ENCODE results near the gene ATOX1. TPM values are rescaled to one million over a fixed set of nuclear protein-coding genes. Genes with fewer than 3 reads are reported as not detected.

Gene ATOX1
- total and polyA plus RNA-seq, 2 donors (not counting 1 experiment from before 2014, with no cell fraction given): 37.3 to 43.6 TPM

- Histone ChIP-seq H2AFZ (ENCODE audit: insufficient read depth, low read depth, low read length, poor library complexity, severe bottlenecking) (peak overlapping the region; percentile 97), H3K79me2 (ENCODE audit: control insufficient read depth, insufficient read depth, low read length) (peaks cover 61% of the 10 kb centered on the region), H3K9ac (ENCODE audit: low read length) (peak overlapping the region; percentile 79), H3K27me3 (replicated peaks in 1 of 4; ENCODE audit: control extremely low read depth in 1 of 4, control insufficient read depth in 3 of 4, insufficient read depth in 4 of 4, low read length in 3 of 4) (no peaks in the 10 kb centered on the region), H3K4me1 (ENCODE audit: control insufficient read depth in 2 of 2, insufficient read depth in 2 of 2, low read length in 2 of 2) (peaks cover 22 to 29% of the 10 kb centered on the region in 2 donors), H3K9me3 (ENCODE audit: control extremely low read depth in 1 of 3, control insufficient read depth in 2 of 3, insufficient read depth in 1 of 3, low read length in 2 of 3) (no peaks in the 10 kb centered on the region), H3K36me3 (replicated peaks in 1 of 2; ENCODE audit: control extremely low read depth in 1 of 2, control insufficient read depth in 1 of 2, extremely low read depth in 1 of 2, insufficient read depth in 2 of 2, low read length in 1 of 2) (peaks cover 4 to 6% of the 10 kb centered on the region in 2 experiments), H4K20me1 (ENCODE audit: control insufficient read depth, insufficient read depth, low read length, poor library complexity, severe bottlenecking) (no peaks in the 10 kb centered on the region), H3K4me3 (ENCODE audit: control extremely low read depth in 1 of 5, extremely low read depth in 1 of 5, insufficient read depth in 1 of 5, low read depth in 2 of 5, low read length in 4 of 5) (peak overlapping the region; percentile 35 to 94 (median 81)), H3K27ac (ENCODE audit: low read length in 2 of 2) (peak overlapping the region in 1 of 2 donors; percentile 75), H3K4me2 (replicated peaks; ENCODE audit: low read depth, low read length, poor library complexity, severe bottlenecking) (peak overlapping the region; percentile 87)
- Mint-ChIP-seq H3K9me3 (ENCODE audit: insufficient read depth) (no peaks in the 10 kb centered on the region), H3K27me3 (no peaks in the 10 kb centered on the region), H3K4me1 (peaks cover 38% of the 10 kb centered on the region), H3K27ac (peak overlapping the region; percentile 74), H3K4me3 (peak overlapping the region; percentile 82)
- DNase-seq (no peak), ATAC-seq (ENCODE audit: low read depth) (no peak)
- TF ChIP-seq CTCF (IDR thresholded peaks at IDR 0.05) (no peak), EZH2 (IDR thresholded peaks at IDR 0.05; ENCODE audit: borderline replicate concordance, insufficient read depth, low read depth, low read length, poor library complexity, severe bottlenecking) (no peak)
- ChIA-PET CTCF (interaction anchor here (1.1 to 3.3 kb wide), 5 partner anchors 17 to 105 kb away, joined by 4 to 13 read pairs (median 8); no protein-coding TSS in a partner anchor), POLR2A (interaction anchor here (1.4 to 4.6 kb wide), 3 partner anchors 8 to 16 kb away, joined by 3 to 40 read pairs (median 7); partner anchors contain the start of gene G3BP1)
- intact Hi-C loops (cut with micrococcal nuclease): loop anchor here (1.0 to 5.0 kb wide), 3 partner anchors 14 to 1800 kb away; partner anchors contain the start of genes G3BP1 and SLC36A1
- WGBS (ENCODE audit: insufficient coverage): 13% methylated on average over 5 of the region's 9 CpGs
These were observed 944 bp downstream of the ATOX1 start for GRCh38 chr5:151757233-151758140.

Data from B cell (primary cell).